Right kidney (tissue), 1 donor: Measurements from ENCODE around the gene CROCC2.

ENCODE experiments used
- DNase-seq: peaks from one replicate; pipeline ENCODE4 v3.0.0-alpha.2; 2016

The CROCC2 gene

DNA sequence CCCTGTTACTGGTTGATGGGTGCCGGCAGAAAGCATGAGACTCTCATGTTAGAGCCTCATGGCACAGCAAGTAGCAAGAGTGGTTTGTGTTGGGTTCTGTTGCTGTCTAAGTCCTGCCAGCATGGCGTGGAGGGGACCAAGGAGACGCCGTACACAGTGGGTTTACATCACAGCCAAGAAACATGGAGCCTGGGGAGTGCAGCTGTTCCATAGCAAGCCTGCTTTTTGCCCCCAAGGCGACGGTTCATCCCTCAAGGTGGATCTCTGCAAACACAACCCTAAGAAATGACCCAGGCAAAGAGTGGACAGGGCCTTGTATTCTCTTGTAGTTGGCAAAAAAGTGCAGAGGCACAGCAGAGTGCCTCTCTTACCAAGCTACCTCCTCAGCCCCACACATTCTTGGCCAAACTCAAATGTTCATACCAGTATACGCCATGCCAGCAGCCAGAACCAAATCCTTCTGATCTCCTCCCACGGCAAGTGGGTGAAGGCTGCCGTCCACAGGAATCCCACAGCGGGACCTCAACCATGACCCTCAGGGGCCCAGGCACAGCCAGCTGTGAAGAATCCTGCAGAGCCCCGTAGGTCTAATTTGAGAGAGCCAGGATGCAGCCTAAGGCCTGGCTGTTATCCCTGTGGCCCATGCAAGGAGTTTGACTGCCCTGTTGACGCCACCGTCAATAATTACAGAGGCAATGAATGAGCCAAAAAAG, 111.2 kb downstream of the CROCC2 start:
- DNase-seq = no peak

DNA sequence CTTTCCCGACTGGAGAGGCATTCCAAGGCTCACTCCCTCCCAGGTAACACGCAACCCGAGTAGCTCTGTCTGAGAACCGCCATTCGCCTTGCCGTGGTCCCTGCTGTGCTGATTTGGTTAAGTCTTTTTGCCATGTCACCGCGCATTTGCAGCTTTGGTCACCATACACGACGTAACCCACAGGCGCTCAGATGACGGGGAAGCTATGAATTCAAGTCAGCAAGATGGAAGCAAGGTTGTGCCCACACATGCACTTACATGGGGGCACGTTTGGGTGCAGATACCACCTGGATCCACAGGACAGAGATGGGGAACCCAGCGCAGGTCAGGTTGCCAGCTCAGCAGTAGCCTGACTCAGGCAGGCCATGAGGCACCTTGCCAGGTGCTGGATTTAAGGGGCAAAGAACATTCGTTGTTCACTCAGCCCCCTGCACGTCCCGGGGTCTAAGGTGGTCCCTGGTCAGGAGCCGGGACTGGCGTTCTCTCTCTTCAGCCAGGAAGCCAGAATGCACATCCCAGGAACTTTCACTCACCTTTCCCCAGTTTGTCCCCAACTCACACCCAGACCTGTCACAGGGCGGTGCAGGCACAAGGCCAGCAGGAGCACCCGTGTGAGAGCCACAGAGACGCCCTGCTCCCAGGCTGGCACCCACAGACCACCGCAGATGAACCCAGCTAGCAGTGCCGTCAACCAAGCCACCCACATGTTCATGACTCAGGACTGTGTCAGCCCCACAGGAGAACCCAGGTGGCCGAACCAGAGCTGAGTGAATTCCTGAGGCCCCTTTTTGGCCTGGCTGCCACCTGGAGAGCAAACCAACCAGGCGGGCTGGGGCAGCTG, 112.1 kb downstream of the CROCC2 start:
- no peak for DNase-seq

DNA sequence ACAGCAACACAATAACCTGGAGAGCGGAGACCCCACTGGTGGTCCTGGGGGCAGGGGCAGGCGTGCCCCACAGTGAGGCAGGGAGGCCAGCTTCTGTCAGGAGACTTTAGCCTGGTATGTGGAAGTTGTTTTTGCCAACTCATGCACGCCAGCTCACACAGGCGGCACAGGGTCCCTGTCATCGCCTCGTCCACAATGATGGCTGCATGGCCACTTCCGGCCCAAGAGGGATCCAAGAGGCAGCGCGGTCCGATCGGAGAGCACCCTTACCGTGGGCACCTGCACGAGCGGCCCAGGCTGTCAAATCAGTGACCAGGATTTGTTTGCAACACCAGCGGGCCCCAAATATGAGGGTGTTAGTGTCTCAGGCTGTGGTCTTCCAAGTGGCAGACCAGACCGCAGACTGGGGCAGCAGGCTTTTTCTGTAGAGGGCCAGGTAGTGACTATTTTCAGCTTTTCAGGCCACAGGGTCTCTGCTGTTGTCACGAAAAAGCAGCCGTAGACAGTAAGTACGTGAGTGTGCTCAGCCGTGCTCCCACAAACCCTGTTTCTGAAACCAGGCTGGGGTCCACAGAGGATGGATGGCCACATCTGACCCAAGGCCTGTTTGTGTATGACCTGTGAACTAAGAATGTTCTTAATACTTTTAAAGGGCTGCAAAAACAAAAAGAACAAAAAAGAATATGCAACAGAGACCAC, 113.5 kb downstream of the CROCC2 start:
- DNase-seq = no peak

DNA sequence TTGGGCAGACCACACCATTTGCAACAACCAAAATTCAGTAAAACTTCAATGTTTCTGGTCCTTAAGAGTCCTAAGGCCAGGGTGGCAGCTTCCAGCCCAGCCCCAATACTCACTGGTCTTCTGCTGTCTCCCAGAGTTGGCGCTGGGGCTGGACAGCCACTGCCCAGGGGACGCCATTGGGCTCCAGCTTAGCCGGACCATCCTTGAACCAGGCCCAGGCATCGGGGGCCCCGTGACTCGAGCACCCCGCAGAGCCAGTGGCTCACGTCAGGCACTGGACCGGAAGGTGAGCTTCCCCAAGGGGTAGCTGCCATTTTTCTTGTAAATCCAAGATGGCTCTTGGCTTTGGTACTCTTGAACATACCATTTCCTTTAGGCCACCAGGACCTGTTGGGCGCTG, 114.1 kb downstream of the CROCC2 start:
- no peak for DNase-seq

DNA sequence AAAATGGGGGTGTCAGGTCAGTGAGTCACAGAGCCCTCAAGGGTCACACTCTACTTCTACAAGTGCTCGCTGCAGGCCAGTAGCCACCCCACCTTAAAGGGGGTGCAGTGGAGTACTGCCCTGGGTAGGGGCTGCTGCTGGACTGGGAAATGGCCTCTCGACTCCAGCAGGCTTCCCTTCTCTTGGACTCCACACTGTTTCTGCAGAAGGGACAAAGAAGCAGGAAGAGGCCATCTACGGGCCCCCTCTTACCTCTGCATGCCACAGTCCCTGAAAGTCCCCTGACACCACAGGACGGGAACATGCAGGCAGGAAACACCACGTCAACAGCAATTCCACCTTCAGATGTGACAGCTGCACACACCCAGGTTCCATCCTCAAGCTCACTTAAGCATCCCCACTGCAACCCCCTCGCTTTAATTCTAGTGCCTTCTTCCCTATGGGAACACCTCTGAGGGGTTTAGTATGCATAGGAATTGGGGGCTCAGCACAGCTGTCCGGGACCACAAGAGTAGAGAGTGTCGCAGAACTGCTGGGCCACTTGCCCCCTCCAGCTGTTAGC, 114.6 kb downstream of the CROCC2 start:
- DNase-seq = no peak

DNA sequence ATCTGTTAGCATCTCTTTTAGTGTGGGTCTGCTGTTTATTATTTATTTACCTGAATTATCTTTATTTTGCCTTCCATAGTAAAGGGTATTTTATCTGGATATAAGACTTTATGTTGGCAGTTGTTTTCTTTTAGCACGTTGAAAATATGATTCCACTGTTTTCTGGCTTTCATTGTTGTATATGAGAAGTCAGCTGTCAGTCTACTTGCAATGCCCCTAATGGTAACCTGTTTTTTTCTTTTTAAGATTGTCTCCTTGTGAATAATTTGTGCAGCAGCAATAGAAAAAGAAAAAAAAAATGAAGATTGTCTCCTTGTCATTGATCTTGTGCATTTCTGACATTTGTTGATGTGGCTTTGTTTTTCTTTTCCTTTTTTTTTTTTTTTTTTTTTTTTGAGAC, 119.5 kb downstream of the CROCC2 start:
- no peak for DNase-seq

DNA sequence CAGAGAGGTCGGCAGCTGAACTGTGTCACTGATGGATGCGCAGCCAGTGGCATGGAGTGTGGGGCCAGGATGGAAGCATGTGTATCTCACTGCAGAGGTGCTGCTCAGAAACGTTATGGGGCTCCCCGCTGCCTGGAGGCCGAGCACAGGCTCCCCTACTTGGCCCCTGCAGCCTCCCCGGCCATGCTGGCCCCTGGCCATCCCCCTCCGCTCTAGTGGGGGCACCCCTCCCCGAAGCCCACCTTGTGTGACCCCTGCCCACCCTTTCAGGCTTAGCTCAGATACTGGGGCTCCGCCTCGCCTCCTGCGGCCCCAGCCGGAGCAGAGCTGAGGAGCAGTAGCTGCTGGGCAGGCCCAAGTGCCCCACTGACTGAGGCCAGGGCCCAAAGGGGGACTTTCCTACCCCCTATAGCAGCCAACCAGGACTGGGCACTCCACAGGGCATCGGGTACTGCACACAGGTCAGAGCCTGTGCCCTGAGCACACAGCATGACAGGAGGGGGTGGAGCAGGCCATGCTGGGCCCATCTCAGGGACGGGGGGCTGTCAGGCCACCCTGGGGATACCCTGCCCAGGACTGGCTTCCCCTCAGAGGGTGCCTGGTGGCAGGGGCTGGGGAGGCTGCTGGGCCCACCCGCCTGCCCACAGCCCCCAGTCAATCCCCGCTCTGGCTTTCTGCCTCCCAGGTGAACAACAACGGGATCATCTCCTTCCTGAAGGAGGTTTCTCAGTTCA, 123.6 kb downstream of the CROCC2 start:
- DNase-seq = no peak

DNA sequence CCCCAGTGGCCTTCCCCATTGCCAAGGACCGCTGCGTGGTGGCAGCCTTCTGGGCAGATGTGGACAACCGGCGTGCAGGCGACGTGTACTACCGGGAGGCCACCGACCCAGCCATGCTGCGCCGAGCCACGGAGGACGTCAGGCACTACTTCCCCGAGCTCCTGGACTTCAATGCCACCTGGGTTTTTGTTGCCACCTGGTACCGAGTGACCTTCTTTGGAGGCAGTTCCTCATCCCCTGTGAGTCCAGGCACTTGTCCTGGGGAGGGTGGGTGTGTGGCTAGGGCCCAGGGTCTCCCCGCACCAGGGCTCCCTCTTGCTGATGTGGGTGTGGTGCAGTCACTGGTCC, 124.2 kb downstream of the CROCC2 start:
- no peak for DNase-seq

DNA sequence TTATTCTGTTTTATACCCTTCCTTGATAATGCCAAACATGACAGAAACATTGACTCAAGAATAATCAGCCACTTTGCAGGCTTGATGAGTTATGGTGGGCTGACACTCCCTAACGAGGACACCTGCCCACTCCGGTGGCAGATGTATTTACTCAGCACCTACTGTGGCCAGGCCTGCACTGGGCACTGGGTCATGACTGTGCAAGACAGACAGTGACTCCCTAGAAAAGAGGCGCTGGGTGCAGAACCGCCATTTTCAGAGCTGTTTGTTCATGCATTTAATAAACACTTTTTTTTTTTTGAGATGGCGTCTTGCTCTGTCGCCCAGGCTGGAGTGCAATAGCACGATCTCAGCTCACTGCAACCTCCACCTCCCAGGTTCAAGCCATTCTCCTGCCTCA, 124.7 kb downstream of the CROCC2 start:
- no peak for DNase-seq

DNA sequence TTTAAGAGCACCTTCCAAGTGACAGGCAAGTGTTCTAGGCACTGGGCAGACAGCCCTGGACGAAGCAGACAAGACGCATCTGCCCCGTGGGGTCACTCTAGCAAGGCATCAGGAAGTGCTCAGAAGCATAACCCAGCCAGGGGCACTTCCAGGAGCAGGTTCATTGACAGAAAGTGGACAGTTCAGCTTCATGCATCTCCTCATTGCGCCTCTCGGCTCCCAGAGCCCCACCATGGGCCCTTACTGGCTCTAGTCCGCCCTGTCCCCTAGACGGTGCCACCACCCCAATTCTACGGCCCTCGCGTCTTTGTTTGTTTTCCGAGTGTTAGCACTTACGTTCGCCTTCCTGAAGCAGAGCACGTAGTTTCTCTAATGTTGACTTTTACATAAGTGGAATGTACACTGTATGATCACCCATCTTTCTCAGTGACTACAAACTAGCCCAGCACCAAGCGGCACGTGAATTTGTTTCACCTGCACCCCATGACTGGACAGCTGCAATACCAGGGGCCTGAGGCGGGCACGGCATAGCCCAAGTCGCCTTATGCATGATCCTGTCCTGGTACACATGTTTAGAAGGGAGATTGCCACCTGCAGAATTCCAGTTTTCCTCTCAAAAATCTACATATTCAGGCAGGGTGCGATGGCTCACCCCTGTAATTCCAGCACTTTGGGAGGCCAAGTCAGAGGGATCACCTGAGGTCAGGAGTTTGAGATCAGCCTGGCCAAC, 125.5 kb downstream of the CROCC2 start:
- DNase-seq = no peak

DNA sequence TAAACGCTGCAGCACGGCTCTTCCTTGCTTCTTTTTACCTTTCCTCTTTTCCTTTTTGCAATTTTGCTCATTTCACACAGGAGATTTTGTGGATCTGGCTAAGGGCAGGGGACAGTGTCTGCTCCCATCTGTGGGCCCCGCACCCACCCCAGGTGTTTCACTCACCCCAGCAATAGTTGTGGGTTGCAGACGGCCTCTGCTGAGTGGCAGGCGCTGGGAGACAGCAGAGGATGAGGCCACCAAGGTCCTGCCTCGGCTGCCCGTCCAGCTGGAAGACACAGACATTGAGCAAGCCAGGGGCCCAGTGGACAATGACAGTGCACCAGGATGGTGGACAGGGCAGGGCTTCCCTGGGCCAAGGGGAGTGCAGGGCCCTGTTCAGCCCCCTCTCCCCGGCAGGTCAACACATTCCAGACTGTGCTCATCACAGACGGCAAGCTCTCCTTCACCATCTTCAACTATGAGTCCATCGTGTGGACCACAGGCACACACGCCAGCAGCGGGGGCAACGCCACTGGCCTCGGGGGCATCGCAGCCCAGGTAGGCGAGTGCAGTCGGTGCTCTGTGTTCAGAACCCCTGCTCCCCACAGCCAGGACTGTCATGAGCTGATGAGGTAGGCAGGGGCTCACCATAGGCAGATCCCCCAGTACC, 127.3 kb downstream of the CROCC2 start:
- no peak for DNase-seq

DNA sequence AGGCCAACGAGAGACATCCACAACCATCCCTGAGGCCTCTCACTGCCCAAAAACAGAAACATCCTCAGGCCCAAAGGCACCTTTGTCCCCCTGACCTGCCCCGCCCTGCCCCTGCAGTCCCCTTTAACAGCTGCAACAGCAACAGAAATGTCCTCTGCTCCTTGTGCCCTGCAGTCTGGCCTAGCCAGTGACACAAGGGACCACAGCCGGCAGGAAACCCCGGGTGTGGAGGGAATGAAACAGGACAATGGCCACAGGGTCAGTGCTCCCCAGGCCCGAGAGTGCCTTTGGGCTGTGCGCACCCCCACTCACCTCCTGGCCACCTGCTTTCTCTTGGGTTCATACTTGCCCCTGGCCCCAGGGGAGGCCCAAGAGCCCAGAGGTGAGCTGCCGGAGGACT, 127.9 kb downstream of the CROCC2 start:
- no peak for DNase-seq

DNA sequence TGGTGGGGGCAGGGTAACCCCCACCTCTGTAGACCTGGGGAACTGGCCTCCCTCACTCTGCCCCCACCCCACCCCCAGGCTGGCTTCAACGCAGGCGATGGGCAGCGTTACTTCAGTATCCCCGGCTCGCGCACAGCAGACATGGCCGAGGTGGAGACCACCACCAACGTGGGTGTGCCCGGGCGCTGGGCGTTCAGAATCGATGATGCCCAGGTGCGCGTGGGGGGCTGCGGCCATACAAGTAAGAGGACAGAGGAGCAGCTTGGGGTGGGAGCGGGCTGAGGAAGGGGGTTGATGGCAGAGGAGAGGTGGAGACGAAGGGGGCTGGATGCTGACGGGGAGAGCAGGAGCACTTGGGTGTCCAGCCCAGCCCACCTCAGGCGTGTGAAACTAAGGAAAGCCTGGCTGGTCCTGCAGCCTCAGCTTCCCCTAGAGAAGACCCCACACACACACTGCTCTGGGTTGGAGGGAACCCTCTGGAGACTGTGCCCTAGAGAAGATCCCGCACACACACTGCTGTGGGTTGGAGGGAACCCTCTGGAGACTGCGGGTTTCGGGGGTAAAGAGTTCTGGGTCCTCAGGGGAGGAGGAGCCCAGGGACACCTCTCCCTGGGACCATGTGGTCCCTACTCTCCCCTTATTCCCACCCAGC, 128.5 kb downstream of the CROCC2 start:
- no peak for DNase-seq

DNA sequence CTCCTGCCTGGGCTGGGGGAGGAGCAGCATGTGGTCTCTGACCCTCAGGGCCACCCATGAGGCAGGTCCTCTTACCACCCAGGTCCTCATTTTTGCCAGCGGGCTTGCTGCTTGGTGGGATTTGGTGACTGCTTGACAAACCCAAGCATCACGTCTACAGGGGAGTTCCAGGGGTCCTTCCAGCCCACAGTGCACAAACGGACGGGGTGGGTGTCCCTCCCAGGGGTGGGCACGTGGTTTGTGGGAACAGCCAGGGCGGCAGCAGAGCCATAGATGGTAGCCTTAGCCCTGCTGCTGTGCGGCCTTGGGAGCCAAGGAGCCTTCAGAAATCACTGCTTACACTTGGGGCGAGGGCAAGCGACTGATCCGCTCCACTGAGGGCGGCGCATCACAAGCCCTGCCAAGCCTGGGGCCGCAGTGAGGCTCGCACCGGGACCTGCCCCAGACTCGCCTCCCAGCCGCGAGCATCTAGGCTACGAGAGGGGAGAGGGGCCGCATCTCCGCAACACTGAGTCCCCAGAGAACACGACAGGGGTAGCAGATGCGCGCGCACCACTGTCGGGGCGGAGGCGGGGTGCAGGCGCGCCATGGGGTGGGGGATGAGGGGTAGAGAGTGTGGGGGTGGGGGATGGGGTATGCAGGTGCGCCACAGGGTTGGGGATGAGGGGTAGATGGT, 129.1 kb downstream of the CROCC2 start:
- no peak for DNase-seq

DNA sequence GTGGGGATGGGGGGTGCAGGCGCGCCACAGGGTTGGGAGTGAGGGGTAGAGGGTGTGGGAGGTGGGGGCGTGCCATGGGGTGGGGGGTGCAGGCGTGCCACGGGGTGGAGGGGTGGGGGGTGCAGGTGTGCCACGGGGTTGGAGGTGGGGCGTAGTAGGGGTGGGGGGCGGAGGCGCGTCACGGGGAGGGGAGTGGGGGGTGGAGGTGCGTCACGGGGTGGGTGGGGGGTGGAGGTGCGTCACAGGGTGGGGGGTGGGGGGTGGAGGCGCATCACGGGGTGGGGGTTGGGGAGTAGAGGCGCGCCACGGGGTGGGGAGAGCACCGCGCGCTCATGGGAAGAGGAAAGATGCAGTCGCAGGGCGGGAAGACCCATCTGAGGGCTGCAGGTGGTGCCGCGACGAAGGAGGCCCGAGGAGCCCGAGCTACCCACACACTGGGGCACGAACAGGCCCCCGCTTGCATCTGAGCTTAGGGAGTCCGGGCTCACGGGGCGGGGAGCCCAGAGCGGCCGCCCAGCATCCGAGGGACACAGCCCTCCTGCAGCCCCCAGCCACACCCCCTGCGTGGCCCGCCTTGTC, 129.8 kb downstream of the CROCC2 start:
- DNase-seq = no peak

DNA sequence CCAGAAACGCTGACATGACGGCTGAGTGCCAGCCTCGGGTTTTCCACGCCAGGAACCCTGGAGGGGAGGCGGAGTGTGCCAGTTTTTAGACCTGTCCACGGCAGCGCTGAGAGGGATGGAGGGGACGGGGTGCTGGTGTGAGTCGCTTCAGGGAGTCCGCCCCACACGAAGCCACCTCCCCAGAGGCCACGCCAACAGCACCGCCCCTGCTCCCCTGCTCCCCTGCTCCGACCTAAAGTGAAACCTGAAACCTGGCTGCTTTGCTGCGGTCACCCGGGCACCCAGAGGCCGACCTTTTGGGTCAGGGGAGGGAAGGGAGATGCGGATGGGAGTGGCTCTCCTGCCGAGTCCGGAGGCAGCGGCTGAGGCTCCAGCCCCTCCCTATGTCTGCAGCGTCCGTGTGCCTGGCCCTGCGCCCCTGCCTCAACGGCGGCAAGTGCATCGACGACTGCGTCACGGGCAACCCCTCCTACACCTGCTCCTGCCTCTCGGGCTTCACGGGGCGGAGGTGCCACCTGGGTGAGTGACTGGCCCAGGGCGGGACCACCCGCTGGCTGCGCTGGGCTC, 130.3 kb downstream of the CROCC2 start:
- peak; percentile 39 for DNase-seq

DNA sequence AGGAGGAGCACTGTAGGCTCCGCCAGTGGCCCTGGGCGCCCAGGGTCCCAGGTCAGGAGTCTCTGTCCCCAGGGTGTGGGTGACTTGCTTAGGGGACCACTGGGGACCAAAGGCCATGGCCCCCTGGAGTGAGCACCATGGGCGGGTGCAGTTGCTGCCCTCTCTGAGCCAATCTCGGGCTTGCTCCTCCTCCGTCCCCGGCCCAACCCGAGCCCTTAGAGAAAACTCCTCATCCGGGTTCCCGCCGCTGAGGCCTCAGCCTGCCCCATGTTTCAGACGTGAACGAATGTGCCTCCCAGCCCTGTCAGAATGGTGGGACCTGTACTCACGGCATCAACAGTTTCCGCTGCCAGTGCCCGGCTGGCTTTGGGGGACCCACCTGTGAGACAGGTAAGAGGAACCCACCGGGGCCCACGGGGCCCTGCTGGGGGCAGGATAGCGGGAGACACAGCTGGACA, 130.9 kb downstream of the CROCC2 start:
- no peak for DNase-seq

DNA sequence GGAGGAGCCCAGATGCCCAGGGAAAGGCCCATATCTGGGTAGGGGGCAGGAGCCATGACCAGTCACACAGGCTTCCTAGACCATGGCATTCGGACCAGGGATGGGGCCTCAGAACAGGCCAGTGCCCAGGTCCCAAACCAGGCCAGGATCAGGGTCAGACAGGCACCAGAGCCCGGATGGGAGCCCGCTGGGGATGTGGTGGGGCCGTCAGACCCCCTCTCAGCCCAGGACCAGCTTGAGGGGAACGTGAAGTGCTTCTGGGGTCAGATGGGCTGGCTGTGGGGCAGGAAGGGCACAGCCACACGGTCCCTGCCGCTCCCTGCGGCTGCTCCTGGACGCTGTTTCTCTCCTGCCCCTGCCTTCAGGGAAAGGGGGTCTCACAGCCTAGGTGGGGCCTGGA, 131.4 kb downstream of the CROCC2 start:
- DNase-seq = no peak
